GM23338 (cell line): Measurements from ENCODE around the gene ITPR2. TPM values are rescaled to one million over a fixed set of nuclear protein-coding genes. Genes with fewer than 3 reads are reported as not detected.

ENCODE experiments used
- ATAC-seq: fragments of 200-7000 bp; cut with Tn5 transposase; 3 replicates; pipeline ENCODE4 v1.9.1; 2020
- DNase-seq: peaks from one replicate; pipeline ENCODE4 v3.0.0-alpha.2; 2015; ENCODE audit warnings: low spot score
- H2AFZ ChIP-seq: fragments of 200-600 bp; sonication (generic); 2 replicates; pipeline ENCODE4 v1.8.0; 2016; ENCODE audit warnings: antibody characterized with exemption, mild to moderate bottlenecking, moderate library complexity
- H3F3A ChIP-seq: fragments of 200-600 bp; sonication (generic); replicated peaks from 2 replicates; pipeline ENCODE4 v1.8.0; 2017; ENCODE audit warnings: antibody characterized with exemption, mixed run types, low read depth
- H3K27ac ChIP-seq: fragments of 200-600 bp; sonication (generic); 2 replicates; pipeline ENCODE4 v1.6.1; 2016; ENCODE audit warnings: low read depth
- H3K27me3 ChIP-seq: fragments of 200-600 bp; sonication (generic); 2 replicates; pipeline ENCODE4 v1.8.0; 2016; ENCODE audit warnings: mild to moderate bottlenecking, mixed run types, moderate library complexity; ENCODE audit not compliant: insufficient read depth
- H3K36me3 ChIP-seq: fragments of 200-600 bp; sonication (generic); 2 replicates; pipeline ENCODE4 v1.8.0; 2016; ENCODE audit warnings: mild to moderate bottlenecking; ENCODE audit not compliant: insufficient read depth
- H3K4me1 ChIP-seq: fragments of 200-600 bp; sonication (generic); 2 replicates; pipeline ENCODE4 v1.8.0; 2016; ENCODE audit warnings: mild to moderate bottlenecking, moderate library complexity; ENCODE audit not compliant: insufficient read depth
- H3K4me2 ChIP-seq: fragments of 200-600 bp; sonication (generic); 2 replicates; pipeline ENCODE4 v1.7.1; 2017; ENCODE audit warnings: mixed run types
- H3K4me3 ChIP-seq: fragments of 200-600 bp; sonication (generic); 2 replicates; pipeline ENCODE4 v1.6.1; 2016; ENCODE audit warnings: mixed run types
- H3K79me2 ChIP-seq: fragments of 200-600 bp; sonication (generic); replicated peaks from 2 replicates; pipeline ENCODE4 v1.8.0; 2017; ENCODE audit warnings: mild to moderate bottlenecking; ENCODE audit not compliant: insufficient read depth
- H3K9me2 ChIP-seq: fragments of 200-600 bp; sonication (generic); 2 replicates; pipeline ENCODE4 v1.8.0; 2017; ENCODE audit not compliant: insufficient read depth
- H4K20me1 ChIP-seq: fragments of 200-600 bp; sonication (generic); replicated peaks from 2 replicates; pipeline ENCODE4 v1.8.0; 2017; ENCODE audit warnings: mild to moderate bottlenecking; ENCODE audit not compliant: insufficient read depth
- H3K27ac Mint-ChIP-seq: 2 replicates; pipeline ENCODE4 v1.8.0; 2020; ENCODE audit warnings: inconsistent platforms, mild to moderate bottlenecking, moderate library complexity, mixed read lengths
- H3K27me3 Mint-ChIP-seq: 3 replicates; pipeline ENCODE4 v1.8.0; 2022; ENCODE audit warnings: low read depth, mild to moderate bottlenecking, moderate library complexity, mixed read lengths, inconsistent platforms; ENCODE audit not compliant: insufficient read depth, poor library complexity
- H3K36me3 Mint-ChIP-seq: 3 replicates; pipeline ENCODE4 v1.8.0; 2021; ENCODE audit warnings: low read depth, mild to moderate bottlenecking, inconsistent platforms, moderate library complexity, mixed read lengths
- H3K4me1 Mint-ChIP-seq: 3 replicates; pipeline ENCODE4 v1.8.0; 2020; ENCODE audit warnings: mild to moderate bottlenecking, inconsistent platforms, mixed read lengths
- H3K4me3 Mint-ChIP-seq: 3 replicates; pipeline ENCODE4 v1.8.0; 2021; ENCODE audit warnings: moderate library complexity, mild to moderate bottlenecking, inconsistent platforms, mixed read lengths
- H3K9me3 Mint-ChIP-seq: 3 replicates; pipeline ENCODE4 v1.8.0; 2020; ENCODE audit warnings: moderate library complexity, mild to moderate bottlenecking, inconsistent platforms, mixed read lengths
- CREB1 ChIP-seq: fragments of 250-450 bp; sonication (Bioruptor Pico); IDR thresholded peaks from 2 replicates; pipeline ENCODE4 v1.5.0; 2020; ENCODE audit warnings: low read depth, mild to moderate bottlenecking, moderate library complexity
- EZH2phosphoT487 ChIP-seq: fragments of 200-600 bp; sonication (generic); IDR thresholded peaks from one replicate; pipeline ENCODE4 v1.8.1; 2018; ENCODE audit warnings: antibody characterized with exemption; ENCODE audit not compliant: unreplicated experiment
- JUNB ChIP-seq: IDR thresholded peaks from one replicate; pipeline ENCODE4 v1.6.1; 2016; ENCODE audit warnings: antibody characterized with exemption; ENCODE audit not compliant: unreplicated experiment
- STAT1 ChIP-seq: IDR thresholded peaks from one replicate; pipeline ENCODE4 v1.6.1; 2016; ENCODE audit warnings: antibody characterized with exemption; ENCODE audit not compliant: unreplicated experiment
- polyA plus RNA-seq: library from polyadenylated mRNA; unstranded; fragments of >200 nt; fragmentation: Nextera tagmentation; extraction: Ambion mirVana; gene quantifications from 2 replicates; pipeline ENCODE4 v1.2.1, GENCODE V29; 2016
- total RNA-seq: library from RNA; depleted of rRNA; stranded (reverse); fragments of >200 nt; shearing (Covaris generic); gene quantifications from 2 replicates; pipeline ENCODE4 v1.2.3, GENCODE V29; 2014
- TF ChIP-seq, protein P1 (sequence below): fragments of 250-450 bp; sonication (Bioruptor Pico); IDR thresholded peaks from 2 replicates; pipeline ENCODE4 v1.5.0; 2020; ENCODE audit warnings: mild to moderate bottlenecking, moderate library complexity
- TF ChIP-seq, protein P2 (sequence below): IDR thresholded peaks from one replicate; pipeline ENCODE4 v1.6.1; 2018; ENCODE audit warnings: antibody characterized with exemption; ENCODE audit not compliant: unreplicated experiment
- TF ChIP-seq, protein P3 (sequence below): IDR thresholded peaks from 2 replicates; pipeline ENCODE4 v1.6.1; 2016; ENCODE audit warnings: antibody characterized with exemption

The ITPR2 gene
- total and polyA plus RNA-seq, 2 experiments from 2014 or later, result 44.5 to 65.2 TPM

GRCh38 chr12:26661399-26661798, 171.6 kb downstream of the ITPR2 start:
- H3K27ac ChIP-seq, result no peak overlapping the region
- H3K9me3 Mint-ChIP-seq, result no peaks in the 10 kb centered on the region

More at GRCh38 chr12:26661399-26661798, 171.6 kb downstream of the ITPR2 start:
- Histone ChIP-seq H3K27me3 (no peaks in the 10 kb centered on the region), H3K36me3 (peaks cover 50% of the 10 kb centered on the region), H3K4me1 (peaks cover 14% of the 10 kb centered on the region), H3K9me2 (peaks cover 3% of the 10 kb centered on the region; the same call in 1 of the 2 replicates), H3K4me2 (no peak overlapping the region), H3F3A (no peaks in the 10 kb centered on the region), H3K79me2 (no peaks in the 10 kb centered on the region), H4K20me1 (no peaks in the 10 kb centered on the region), H2AFZ (no peak overlapping the region), H3K4me3 (no peak overlapping the region)
- no peak for ATAC-seq
- H3K27me3 Mint-ChIP-seq, result peaks cover 4% of the 10 kb centered on the region
- H3K27ac Mint-ChIP-seq, result no peak overlapping the region
- H3K4me1 Mint-ChIP-seq, result peaks cover 13% of the 10 kb centered on the region
- peaks cover 51% of the 10 kb centered on the region for H3K36me3 Mint-ChIP-seq
- DNase-seq, result no peak
- TF ChIP-seq, protein P1, sequence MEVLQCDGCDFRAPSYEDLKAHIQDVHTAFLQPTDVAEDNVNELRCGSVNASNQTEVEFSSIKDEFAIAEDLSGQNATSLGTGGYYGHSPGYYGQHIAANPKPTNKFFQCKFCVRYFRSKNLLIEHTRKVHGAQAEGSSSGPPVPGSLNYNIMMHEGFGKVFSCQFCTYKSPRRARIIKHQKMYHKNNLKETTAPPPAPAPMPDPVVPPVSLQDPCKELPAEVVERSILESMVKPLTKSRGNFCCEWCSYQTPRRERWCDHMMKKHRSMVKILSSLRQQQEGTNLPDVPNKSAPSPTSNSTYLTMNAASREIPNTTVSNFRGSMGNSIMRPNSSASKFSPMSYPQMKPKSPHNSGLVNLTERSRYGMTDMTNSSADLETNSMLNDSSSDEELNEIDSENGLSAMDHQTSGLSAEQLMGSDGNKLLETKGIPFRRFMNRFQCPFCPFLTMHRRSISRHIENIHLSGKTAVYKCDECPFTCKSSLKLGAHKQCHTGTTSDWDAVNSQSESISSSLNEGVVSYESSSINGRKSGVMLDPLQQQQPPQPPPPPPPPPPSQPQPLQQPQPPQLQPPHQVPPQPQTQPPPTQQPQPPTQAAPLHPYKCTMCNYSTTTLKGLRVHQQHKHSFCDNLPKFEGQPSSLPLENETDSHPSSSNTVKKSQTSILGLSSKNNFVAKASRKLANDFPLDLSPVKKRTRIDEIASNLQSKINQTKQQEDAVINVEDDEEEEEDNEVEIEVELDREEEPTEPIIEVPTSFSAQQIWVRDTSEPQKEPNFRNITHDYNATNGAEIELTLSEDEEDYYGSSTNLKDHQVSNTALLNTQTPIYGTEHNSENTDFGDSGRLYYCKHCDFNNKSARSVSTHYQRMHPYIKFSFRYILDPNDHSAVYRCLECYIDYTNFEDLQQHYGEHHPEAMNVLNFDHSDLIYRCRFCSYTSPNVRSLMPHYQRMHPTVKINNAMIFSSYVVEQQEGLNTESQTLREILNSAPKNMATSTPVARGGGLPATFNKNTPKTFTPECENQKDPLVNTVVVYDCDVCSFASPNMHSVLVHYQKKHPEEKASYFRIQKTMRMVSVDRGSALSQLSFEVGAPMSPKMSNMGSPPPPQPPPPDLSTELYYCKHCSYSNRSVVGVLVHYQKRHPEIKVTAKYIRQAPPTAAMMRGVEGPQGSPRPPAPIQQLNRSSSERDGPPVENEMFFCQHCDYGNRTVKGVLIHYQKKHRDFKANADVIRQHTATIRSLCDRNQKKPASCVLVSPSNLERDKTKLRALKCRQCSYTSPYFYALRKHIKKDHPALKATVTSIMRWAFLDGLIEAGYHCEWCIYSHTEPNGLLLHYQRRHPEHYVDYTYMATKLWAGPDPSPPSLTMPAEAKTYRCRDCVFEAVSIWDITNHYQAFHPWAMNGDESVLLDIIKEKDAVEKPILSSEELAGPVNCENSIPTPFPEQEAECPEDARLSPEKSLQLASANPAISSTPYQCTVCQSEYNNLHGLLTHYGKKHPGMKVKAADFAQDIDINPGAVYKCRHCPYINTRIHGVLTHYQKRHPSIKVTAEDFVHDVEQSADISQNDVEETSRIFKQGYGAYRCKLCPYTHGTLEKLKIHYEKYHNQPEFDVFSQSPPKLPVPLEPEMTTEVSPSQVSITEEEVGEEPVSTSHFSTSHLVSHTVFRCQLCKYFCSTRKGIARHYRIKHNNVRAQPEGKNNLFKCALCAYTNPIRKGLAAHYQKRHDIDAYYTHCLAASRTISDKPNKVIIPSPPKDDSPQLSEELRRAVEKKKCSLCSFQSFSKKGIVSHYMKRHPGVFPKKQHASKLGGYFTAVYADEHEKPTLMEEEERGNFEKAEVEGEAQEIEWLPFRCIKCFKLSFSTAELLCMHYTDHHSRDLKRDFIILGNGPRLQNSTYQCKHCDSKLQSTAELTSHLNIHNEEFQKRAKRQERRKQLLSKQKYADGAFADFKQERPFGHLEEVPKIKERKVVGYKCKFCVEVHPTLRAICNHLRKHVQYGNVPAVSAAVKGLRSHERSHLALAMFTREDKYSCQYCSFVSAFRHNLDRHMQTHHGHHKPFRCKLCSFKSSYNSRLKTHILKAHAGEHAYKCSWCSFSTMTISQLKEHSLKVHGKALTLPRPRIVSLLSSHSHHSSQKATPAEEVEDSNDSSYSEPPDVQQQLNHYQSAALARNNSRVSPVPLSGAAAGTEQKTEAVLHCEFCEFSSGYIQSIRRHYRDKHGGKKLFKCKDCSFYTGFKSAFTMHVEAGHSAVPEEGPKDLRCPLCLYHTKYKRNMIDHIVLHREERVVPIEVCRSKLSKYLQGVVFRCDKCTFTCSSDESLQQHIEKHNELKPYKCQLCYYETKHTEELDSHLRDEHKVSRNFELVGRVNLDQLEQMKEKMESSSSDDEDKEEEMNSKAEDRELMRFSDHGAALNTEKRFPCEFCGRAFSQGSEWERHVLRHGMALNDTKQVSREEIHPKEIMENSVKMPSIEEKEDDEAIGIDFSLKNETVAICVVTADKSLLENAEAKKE (CRISPR knock-in tag), result no peak
- TF ChIP-seq JUNB (no peak), CREB1 (no peak), EZH2phosphoT487 (no peak), STAT1 (no peak)
- TF ChIP-seq, protein P2, sequence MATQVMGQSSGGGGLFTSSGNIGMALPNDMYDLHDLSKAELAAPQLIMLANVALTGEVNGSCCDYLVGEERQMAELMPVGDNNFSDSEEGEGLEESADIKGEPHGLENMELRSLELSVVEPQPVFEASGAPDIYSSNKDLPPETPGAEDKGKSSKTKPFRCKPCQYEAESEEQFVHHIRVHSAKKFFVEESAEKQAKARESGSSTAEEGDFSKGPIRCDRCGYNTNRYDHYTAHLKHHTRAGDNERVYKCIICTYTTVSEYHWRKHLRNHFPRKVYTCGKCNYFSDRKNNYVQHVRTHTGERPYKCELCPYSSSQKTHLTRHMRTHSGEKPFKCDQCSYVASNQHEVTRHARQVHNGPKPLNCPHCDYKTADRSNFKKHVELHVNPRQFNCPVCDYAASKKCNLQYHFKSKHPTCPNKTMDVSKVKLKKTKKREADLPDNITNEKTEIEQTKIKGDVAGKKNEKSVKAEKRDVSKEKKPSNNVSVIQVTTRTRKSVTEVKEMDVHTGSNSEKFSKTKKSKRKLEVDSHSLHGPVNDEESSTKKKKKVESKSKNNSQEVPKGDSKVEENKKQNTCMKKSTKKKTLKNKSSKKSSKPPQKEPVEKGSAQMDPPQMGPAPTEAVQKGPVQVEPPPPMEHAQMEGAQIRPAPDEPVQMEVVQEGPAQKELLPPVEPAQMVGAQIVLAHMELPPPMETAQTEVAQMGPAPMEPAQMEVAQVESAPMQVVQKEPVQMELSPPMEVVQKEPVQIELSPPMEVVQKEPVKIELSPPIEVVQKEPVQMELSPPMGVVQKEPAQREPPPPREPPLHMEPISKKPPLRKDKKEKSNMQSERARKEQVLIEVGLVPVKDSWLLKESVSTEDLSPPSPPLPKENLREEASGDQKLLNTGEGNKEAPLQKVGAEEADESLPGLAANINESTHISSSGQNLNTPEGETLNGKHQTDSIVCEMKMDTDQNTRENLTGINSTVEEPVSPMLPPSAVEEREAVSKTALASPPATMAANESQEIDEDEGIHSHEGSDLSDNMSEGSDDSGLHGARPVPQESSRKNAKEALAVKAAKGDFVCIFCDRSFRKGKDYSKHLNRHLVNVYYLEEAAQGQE, result no peak
- TF ChIP-seq, protein P3, sequence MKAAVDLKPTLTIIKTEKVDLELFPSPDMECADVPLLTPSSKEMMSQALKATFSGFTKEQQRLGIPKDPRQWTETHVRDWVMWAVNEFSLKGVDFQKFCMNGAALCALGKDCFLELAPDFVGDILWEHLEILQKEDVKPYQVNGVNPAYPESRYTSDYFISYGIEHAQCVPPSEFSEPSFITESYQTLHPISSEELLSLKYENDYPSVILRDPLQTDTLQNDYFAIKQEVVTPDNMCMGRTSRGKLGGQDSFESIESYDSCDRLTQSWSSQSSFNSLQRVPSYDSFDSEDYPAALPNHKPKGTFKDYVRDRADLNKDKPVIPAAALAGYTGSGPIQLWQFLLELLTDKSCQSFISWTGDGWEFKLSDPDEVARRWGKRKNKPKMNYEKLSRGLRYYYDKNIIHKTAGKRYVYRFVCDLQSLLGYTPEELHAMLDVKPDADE, result no peak
- H3K4me3 Mint-ChIP-seq, result no peak overlapping the region
